A673 (cell line): ENCODE measurements around the gene LAMP5. TPM values are rescaled to one million over a fixed set of nuclear protein-coding genes. Genes with fewer than 3 reads are reported as not detected.

Source experiments
- BruUV-seq: library from RNA; stranded (reverse); fragments of 400-500 nt; replicated peaks from 2 replicates; lab custom pipeline; 2021; lab: Mats Ljungman, UMichigan
- CTCF ChIA-PET: fragments of 300-600 bp; sonication (Branson Sonifier 250); formaldehyde crosslinking; loops from one replicate; lab custom pipeline; 2022; ENCODE audit warnings: antibody characterized with exemption; lab: Charles Lee
- POLR2A ChIA-PET: fragments of 300-600 bp; sonication (Branson Sonifier 250); formaldehyde crosslinking; loops from one replicate; lab custom pipeline; 2022; ENCODE audit warnings: antibody characterized with exemption; ENCODE audit not compliant: low non-redundant PET; lab: Charles Lee
- DNase-seq: peaks from one replicate; pipeline ENCODE4 v3.0.0-alpha.2; 2015; ENCODE audit warnings: low spot score
- H3K27ac ChIP-seq: fragments of 200-600 bp; sonication (generic); 2 replicates; pipeline ENCODE4 v1.5.1; 2016; ENCODE audit warnings: mixed run types, low read depth, mild to moderate bottlenecking, mixed read lengths, antibody characterized with exemption, low read length; ENCODE audit not compliant: poor library complexity, severe bottlenecking
- H3K27me3 ChIP-seq: fragments of 200-600 bp; sonication (generic); replicated peaks from 2 replicates; pipeline ENCODE4 v1.6.1; 2017; ENCODE audit warnings: mixed run types, low read depth, mild to moderate bottlenecking, mixed read lengths, antibody characterized with exemption, low read length; ENCODE audit not compliant: insufficient read depth, poor library complexity
- H3K36me3 ChIP-seq: fragments of 200-600 bp; sonication (generic); 2 replicates; pipeline ENCODE4 v1.6.1; 2016; ENCODE audit warnings: mixed run types, mild to moderate bottlenecking, mixed read lengths, antibody characterized with exemption, low read length; ENCODE audit not compliant: insufficient read depth, poor library complexity, severe bottlenecking
- H3K4me1 ChIP-seq: fragments of 200-600 bp; sonication (generic); 2 replicates; pipeline ENCODE4 v1.6.1; 2017; ENCODE audit warnings: mixed run types, mild to moderate bottlenecking, mixed read lengths, antibody characterized with exemption, low read length; ENCODE audit not compliant: insufficient read depth, poor library complexity, severe bottlenecking
- H3K4me3 ChIP-seq: fragments of 200-600 bp; sonication (generic); 2 replicates; pipeline ENCODE4 v1.5.1; 2016; ENCODE audit warnings: low read depth, mixed run types, mild to moderate bottlenecking, mixed read lengths, low read length; ENCODE audit not compliant: poor library complexity, severe bottlenecking
- H3K9me3 ChIP-seq: fragments of 200-600 bp; sonication (generic); 2 replicates; pipeline ENCODE4 v1.6.1; 2016; ENCODE audit warnings: mixed run types, low read depth, mild to moderate bottlenecking, mixed read lengths, antibody characterized with exemption, low read length; ENCODE audit not compliant: poor library complexity, severe bottlenecking
- CTCF ChIP-seq: fragments of 300-800, 200-600 bp; sonication (generic); conservative IDR thresholded peaks from 2 replicates; pipeline ENCODE4 v1.5.1; 2017; ENCODE audit warnings: low read depth, mild to moderate bottlenecking, antibody characterized with exemption, low read length, moderate library complexity, mixed read lengths
- EZH2 ChIP-seq: fragments of 200-600 bp; sonication (generic); IDR thresholded peaks from 2 replicates; pipeline ENCODE4 v1.6.1; 2017; ENCODE audit warnings: borderline replicate concordance, low read depth, mild to moderate bottlenecking, mixed read lengths, antibody characterized with exemption, low read length; ENCODE audit not compliant: poor library complexity, severe bottlenecking
- intact Hi-C: fragments of 100-400 bp; cut with micrococcal nuclease; formaldehyde crosslinking; loops from one replicate; pipeline ENCODE4 v1.10.0; 2022; ENCODE audit not compliant: unreplicated experiment
- total RNA-seq: library from RNA; stranded (reverse); gene quantifications from 2 replicates; pipeline ENCODE4 v1.2.3, GENCODE V29; 2021

The LAMP5 gene
- total RNA-seq, 1 experiment from 2014 or later, result not detected

- ChIA-PET CTCF (no interaction called here), POLR2A (no interaction called here)
- Histone ChIP-seq H3K36me3 (no peaks in the 10 kb centered on the region), H3K4me3 (no peak overlapping the region), H3K27ac (no peak overlapping the region), H3K4me1 (no peaks in the 10 kb centered on the region), H3K9me3 (no peaks in the 10 kb centered on the region), H3K27me3 (no peaks in the 10 kb centered on the region)
- TF ChIP-seq CTCF, result no peak
- no peak for TF ChIP-seq EZH2
- intact Hi-C loops, result no loop called here
- no peak for DNase-seq
- BruUV-seq, result no TSS peak
These were observed 18.2 kb upstream of the LAMP5 start for GRCh38 chr20:9496155-9496554.

GRCh38 chr20:9498322-9498721, 16.1 kb upstream of the LAMP5 start:
- no TSS peak for BruUV-seq
- intact Hi-C loops, result no loop called here
- ChIA-PET CTCF (no interaction called here), POLR2A (no interaction called here)
- Histone ChIP-seq H3K27me3 (no peaks in the 10 kb centered on the region), H3K4me3 (no peak overlapping the region), H3K36me3 (no peaks in the 10 kb centered on the region), H3K9me3 (no peaks in the 10 kb centered on the region), H3K27ac (no peak overlapping the region), H3K4me1 (no peaks in the 10 kb centered on the region)
- DNase-seq, result no peak
- TF ChIP-seq CTCF, result no peak
- TF ChIP-seq EZH2, result no peak

DNA sequence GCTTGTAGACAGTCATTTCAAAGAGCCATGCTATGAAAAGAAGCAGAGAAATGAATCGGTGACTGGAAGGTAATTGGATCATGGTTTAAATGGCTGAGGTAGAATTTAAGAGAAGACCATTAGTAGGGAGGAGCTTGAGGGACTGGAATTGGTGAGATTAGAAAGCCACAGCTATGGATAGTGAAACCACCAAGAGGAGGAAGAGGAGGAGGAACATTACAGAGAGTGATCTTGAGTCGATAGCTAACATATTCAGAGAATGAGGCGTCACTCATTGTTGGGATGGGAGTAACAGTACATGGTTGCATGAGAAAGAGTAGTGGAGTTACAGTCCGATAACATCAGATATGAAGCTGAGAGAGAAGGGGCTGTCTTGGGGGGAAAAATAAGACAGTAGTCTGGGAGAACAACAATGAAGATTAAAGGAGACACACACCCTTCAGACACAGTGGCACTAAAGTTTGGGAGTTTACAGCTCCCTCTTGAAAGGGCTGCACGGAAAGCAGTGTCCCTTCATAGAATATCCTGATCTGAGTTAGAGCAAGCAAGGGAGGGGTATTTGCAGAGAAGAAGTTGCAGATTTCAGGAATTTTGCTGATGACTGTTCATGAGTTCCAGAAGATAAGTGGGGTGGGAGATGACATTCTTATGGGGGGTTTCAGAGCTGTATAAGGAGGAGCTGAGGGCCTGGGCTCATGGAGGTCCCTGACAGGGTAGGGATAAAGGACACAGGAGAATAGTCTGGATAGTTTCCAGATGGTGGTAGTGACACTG, 15.1 kb upstream of the LAMP5 start:
- H3K4me3 ChIP-seq, result no peak overlapping the region
- no peaks in the 10 kb centered on the region for H3K36me3 ChIP-seq
- DNase-seq, result no peak
- POLR2A ChIA-PET, result interaction anchor here (0.6 kb wide), 1 partner anchor 130 kb away, joined by 3 read pairs; no protein-coding TSS in a partner anchor
- CTCF ChIA-PET, result no interaction called here
- no peaks in the 10 kb centered on the region for H3K4me1 ChIP-seq
- no TSS peak for BruUV-seq
- intact Hi-C loops, result no loop called here
- no peak overlapping the region for H3K27ac ChIP-seq
- no peaks in the 10 kb centered on the region for H3K27me3 ChIP-seq
- TF ChIP-seq CTCF (no peak), EZH2 (no peak)
- H3K9me3 ChIP-seq, result no peaks in the 10 kb centered on the region
